Brain microvascular endothelial cell (primary cell): Measurements from ENCODE around the gene ERCC6L.

ENCODE experiments used
- DNase-seq: peaks from one replicate; pipeline ENCODE4 v3.0.0-alpha.2; 2020
- H3K27ac ChIP-seq: fragments of 250-450 bp; sonication (Bioruptor Pico); 2 replicates; pipeline ENCODE4 v1.5.1; 2020; ENCODE audit warnings: mild to moderate bottlenecking, moderate library complexity
- H3K27me3 ChIP-seq: fragments of 250-450 bp; sonication (Bioruptor Pico); replicated peaks from 2 replicates; pipeline ENCODE4 v1.5.1; 2020; ENCODE audit warnings: mild to moderate bottlenecking
- H3K36me3 ChIP-seq: fragments of 250-450 bp; sonication (Bioruptor Pico); replicated peaks from 2 replicates; pipeline ENCODE4 v1.5.1; 2020; ENCODE audit warnings: mild to moderate bottlenecking
- H3K4me3 ChIP-seq: 2 replicates; pipeline ENCODE4 v1.5.1; 2011; ENCODE audit warnings: low read depth, mild to moderate bottlenecking, control low read depth, low read length, moderate library complexity
- in situ Hi-C: cut with HindIII; loops from 2 replicates; pipeline ENCODE4 v1.10.0; 2017; ENCODE audit warnings: low sequenced_read_pairs, low pct_ligation_motif_present
- TF ChIP-seq, protein P1 (sequence below): IDR thresholded peaks from 2 replicates; pipeline ENCODE4 v1.5.1; 2011; ENCODE audit warnings: low read depth, mild to moderate bottlenecking, moderate library complexity, low read length, control low read depth, inconsistent platforms; ENCODE audit errors: missing control alignments

ERCC6L gene

DNA sequence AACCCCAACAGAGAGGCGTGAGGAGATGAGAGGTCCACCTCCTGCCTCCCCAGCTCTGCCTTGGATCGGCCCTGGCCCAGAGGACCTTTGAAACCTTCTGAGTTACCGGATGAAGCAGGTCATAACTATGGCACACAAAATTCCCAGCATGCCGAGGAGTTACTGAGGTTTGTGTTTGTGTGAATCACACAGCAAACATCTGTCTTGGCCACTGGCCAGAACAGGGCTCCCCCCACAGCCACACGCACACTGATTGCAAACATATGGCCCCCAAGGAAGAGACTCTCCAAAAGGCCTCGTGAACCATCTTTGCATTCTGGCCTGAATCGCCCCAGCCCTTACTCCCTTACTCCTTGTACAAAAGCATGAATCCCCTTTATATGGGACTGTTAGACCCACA lies 19.3 kb upstream of the ERCC6L start:
- DNase-seq: peak; percentile 77
- in situ Hi-C loops: no loop called here
- Histone ChIP-seq H3K36me3 (no peaks in the 10 kb centered on the region), H3K27me3 (peaks cover 13% of the 10 kb centered on the region), H3K27ac (no peak overlapping the region), H3K4me3 (no peak overlapping the region)
- TF ChIP-seq, protein P1, sequence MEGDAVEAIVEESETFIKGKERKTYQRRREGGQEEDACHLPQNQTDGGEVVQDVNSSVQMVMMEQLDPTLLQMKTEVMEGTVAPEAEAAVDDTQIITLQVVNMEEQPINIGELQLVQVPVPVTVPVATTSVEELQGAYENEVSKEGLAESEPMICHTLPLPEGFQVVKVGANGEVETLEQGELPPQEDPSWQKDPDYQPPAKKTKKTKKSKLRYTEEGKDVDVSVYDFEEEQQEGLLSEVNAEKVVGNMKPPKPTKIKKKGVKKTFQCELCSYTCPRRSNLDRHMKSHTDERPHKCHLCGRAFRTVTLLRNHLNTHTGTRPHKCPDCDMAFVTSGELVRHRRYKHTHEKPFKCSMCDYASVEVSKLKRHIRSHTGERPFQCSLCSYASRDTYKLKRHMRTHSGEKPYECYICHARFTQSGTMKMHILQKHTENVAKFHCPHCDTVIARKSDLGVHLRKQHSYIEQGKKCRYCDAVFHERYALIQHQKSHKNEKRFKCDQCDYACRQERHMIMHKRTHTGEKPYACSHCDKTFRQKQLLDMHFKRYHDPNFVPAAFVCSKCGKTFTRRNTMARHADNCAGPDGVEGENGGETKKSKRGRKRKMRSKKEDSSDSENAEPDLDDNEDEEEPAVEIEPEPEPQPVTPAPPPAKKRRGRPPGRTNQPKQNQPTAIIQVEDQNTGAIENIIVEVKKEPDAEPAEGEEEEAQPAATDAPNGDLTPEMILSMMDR: no peak

DNA sequence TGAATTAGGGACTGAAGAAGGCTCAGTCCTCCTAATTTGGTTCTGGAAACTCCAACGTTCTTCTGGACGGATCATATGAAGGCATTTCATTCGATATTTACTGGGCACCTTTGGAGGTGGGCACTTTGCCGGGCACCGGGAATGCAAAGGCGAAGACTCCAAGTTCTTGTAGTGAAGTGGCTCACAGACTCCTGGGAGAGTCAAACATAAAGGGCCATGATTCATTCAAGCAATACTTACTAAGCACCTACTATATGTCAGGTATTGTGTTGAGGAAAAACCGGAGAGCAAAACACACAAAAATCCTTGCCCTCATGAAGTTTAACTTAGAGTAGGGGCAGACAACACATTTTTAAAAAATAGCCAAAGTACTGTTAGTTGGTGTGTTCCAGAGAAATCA lies 17.0 kb upstream of the ERCC6L start:
- H3K27ac ChIP-seq: no peak overlapping the region
- TF ChIP-seq, protein P1: no peak
- no peak for DNase-seq
- peaks cover 11% of the 10 kb centered on the region for H3K27me3 ChIP-seq
- no peaks in the 10 kb centered on the region for H3K36me3 ChIP-seq
- in situ Hi-C loops: no loop called here
- H3K4me3 ChIP-seq: no peak overlapping the region

DNA sequence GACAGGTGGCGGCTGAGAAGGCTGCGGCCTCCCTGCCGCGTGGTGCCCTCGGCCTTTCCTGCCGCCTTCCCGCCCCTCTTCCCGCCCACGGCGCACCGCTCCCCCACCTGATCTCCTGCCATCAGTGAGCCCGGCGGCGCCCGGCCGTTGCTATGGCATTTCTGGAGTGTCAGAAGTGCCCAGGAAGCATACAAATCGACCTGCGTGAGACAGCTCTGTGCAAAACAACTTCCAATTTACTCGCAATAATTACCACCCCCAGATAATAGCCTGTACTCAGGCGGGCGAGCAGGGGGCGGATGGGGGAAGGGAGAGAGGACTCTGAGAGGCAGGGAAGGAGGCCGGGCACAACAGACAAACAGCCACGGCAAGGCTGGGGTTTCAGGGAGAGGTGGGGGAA lies 16.6 kb upstream of the ERCC6L start:
- no peaks in the 10 kb centered on the region for H3K36me3 ChIP-seq
- no peak overlapping the region for H3K4me3 ChIP-seq
- in situ Hi-C loops: no loop called here
- no peak overlapping the region for H3K27ac ChIP-seq
- peaks cover 11% of the 10 kb centered on the region for H3K27me3 ChIP-seq
- TF ChIP-seq, protein P1: no peak
- no peak for DNase-seq

DNA sequence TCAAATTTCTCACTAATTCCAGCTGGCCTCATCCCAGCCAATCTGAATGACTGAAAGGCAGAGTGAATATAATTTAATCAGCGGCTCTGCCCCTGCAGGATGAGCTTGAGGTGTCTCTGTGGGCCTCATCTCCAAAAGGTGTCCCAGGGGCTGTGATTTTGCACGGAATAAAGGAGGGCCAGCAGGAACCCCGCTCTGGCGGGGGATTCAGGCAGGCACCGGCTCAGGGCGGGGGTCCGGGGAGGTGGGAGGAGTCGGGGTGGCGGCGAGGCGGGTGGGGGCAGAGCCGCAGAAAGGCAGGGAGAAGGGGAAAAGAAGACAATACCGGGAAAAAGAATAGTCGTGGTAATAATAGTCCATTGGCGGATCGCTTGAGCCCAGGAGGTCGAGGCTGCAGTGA lies 16.0 kb upstream of the ERCC6L start:
- DNase-seq: no peak
- TF ChIP-seq, protein P1: no peak
- in situ Hi-C loops: no loop called here
- Histone ChIP-seq H3K27ac (no peak overlapping the region), H3K36me3 (no peaks in the 10 kb centered on the region), H3K4me3 (no peak overlapping the region), H3K27me3 (peaks cover 11% of the 10 kb centered on the region)

DNA sequence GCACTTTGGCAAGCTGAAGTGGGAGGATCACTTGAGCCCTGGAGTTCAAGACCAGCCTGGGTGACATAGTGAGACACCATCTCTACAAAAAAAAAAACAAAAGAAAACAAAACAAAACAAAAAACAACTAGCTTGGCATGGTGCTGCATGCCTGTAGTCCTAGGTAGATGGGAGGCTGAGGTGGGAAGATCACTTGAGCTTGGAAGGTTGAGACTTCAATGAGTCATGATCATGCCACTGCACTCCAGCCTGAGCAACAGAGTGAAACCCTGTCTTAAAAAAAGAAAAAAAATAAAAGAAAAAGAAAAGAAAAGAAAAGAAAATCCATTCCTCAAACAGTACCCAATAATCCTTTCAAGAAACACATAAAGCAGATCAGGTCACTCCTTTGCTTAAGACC lies 14.9 kb upstream of the ERCC6L start:
- in situ Hi-C loops: no loop called here
- Histone ChIP-seq H3K27me3 (peaks cover 13% of the 10 kb centered on the region), H3K4me3 (no peak overlapping the region), H3K36me3 (no peaks in the 10 kb centered on the region), H3K27ac (no peak overlapping the region)
- TF ChIP-seq, protein P1: no peak
- no peak for DNase-seq

DNA sequence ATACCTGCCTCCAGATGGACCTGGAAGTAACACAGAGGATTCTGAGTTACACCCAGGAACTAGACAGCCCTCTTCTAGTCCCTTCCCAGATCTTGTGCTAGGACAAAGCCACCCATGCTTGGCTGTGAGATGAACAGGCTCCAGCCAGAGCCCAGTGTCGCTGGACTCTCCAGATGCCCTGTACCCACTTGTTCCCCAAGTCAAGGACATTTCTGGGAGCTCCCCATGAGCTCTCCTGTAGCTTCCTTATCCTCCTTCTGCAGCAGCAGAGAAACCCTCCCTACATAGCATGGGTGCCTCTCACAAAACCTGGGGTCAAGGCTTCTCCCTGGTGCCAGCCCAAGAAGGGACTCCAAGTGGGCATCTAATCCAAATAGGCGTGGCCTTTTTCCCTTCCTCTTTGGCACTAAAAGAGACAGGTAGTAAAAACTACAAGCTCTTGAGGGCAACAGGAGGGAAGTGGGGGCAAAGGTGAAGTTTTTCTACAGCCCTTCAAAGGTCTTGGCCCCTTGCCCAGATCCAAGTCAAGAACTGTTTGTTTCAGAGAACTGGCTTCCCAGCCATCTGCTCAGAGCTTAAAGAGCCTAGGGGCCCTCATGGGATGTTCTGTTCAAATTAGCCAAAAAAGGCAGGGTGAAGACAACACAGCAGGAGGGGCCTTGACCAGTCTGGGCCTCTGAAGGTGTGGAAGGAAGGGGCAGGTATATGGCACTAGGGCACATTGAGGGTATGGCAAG lies 8.5 kb upstream of the ERCC6L start:
- Histone ChIP-seq H3K27ac (no peak overlapping the region), H3K4me3 (no peak overlapping the region), H3K36me3 (no peaks in the 10 kb centered on the region), H3K27me3 (peaks cover 2% of the 10 kb centered on the region)
- no peak for DNase-seq
- TF ChIP-seq, protein P1: no peak
- in situ Hi-C loops: no loop called here
